Hematopoietic multipotent progenitor cell treated with erythropoietin and hydrocortisone succinate and interleukin-3 and kit ligand, for 15 days (in vitro differentiated cells): ENCODE data around the gene CMTM2.

Source experiments
- DNase-seq: peaks from one replicate; pipeline ENCODE4 v3.0.0-alpha.2; 2015; ENCODE audit warnings: low spot score

The CMTM2 gene

GRCh38 chr16:66635406-66635805 is 56.1 kb downstream of the CMTM2 start:
- DNase-seq: no peak

- DNase-seq: no peak
Observed at GRCh38 chr16:66636199-66636598, 56.9 kb downstream of the CMTM2 start.

GRCh38 chr16:66637806-66638205 is 58.5 kb downstream of the CMTM2 start:
- DNase-seq: no peak
